Breast epithelium (tissue), 3 donors: ENCODE data around the gene ANKRD23.

Source experiments
- CTCF ChIP-seq, 3 donors: fragments of 450-650 bp; IDR thresholded peaks; one replicate each; pipeline ENCODE4 v1.5.1; 2016 to 2017; ENCODE audit warnings: antibody characterized with exemption in 3 of 3, mild to moderate bottlenecking in 3 of 3, moderate library complexity in 3 of 3
- POLR2A ChIP-seq: fragments of 450-650 bp; IDR thresholded peaks from one replicate; pipeline ENCODE4 v1.6.1; 2016; ENCODE audit warnings: antibody characterized with exemption, mild to moderate bottlenecking, moderate library complexity

GRCh38 chr2:96881349-96882195 is 37.8 kb upstream of the ANKRD23 start:
- TF ChIP-seq CTCF (IDR thresholded peaks at IDR 0.05) = no peak
- TF ChIP-seq POLR2A = no peak
